ENCODE measurements around the gene ZNF229.

GRCh38 chr19:44430956-44431355, 17.3 kb downstream of the ZNF229 start:
- no peak for TF ChIP-seq GATA2 (IDR thresholded peaks at IDR 0.05; ENCODE audit: low read depth, low read length)
- TF ChIP-seq GATA3 (IDR thresholded peaks at IDR 0.05; ENCODE audit: low read depth, low read length) = no peak
